Neural progenitor cell (in vitro differentiated cells): Measurements from ENCODE around the gene NAMPT.

Experiments
- CTCF ChIP-seq: fragments of 200-600 bp; sonication (generic); IDR thresholded peaks from 2 replicates; pipeline ENCODE4 v1.5.1; 2017; ENCODE audit warnings: antibody characterized with exemption, mild to moderate bottlenecking
- EZH2 ChIP-seq: fragments of 200-600 bp; sonication (generic); IDR thresholded peaks from 2 replicates; pipeline ENCODE4 v1.6.1; 2017; ENCODE audit warnings: antibody characterized with exemption, mild to moderate bottlenecking, moderate library complexity

- TF ChIP-seq CTCF (no peak), EZH2 (no peak)
Measured at GRCh38 chr7:106248600-106248999, 36.2 kb downstream of the NAMPT start.
